ENCODE measurements around the gene SLC6A5.

DNA sequence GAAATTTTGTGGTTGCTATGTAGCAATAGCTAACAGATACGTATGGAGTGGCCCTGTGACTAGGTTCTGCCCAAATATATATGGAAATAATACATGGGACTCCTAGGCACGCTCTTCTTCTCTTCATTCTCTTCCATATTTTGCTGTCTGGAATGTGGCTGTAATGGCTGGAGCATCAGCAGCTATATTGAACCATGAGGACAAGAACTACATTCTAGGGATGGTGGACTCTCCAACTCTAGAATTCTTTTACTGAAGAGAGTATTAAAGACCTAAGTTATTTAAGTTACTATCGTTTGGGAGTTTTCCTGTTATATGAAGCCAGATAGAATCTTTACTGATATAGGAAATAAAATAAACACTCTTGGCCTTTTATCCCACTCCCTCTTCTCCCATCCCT is 62.4 kb downstream of the SLC6A5 start:
- TF ChIP-seq, protein P1, sequence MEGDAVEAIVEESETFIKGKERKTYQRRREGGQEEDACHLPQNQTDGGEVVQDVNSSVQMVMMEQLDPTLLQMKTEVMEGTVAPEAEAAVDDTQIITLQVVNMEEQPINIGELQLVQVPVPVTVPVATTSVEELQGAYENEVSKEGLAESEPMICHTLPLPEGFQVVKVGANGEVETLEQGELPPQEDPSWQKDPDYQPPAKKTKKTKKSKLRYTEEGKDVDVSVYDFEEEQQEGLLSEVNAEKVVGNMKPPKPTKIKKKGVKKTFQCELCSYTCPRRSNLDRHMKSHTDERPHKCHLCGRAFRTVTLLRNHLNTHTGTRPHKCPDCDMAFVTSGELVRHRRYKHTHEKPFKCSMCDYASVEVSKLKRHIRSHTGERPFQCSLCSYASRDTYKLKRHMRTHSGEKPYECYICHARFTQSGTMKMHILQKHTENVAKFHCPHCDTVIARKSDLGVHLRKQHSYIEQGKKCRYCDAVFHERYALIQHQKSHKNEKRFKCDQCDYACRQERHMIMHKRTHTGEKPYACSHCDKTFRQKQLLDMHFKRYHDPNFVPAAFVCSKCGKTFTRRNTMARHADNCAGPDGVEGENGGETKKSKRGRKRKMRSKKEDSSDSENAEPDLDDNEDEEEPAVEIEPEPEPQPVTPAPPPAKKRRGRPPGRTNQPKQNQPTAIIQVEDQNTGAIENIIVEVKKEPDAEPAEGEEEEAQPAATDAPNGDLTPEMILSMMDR (IDR thresholded peaks at IDR 0.05), result no peak
- TF ChIP-seq POLR2AphosphoS5 (IDR thresholded peaks at IDR 0.05; ENCODE audit: insufficient read depth in 1 of 2, low read depth in 1 of 2) (no peak), POLR2A (IDR thresholded peaks at IDR 0.05) (no peak)

Measured in vagina (tissue), 2 donors.